Esophagus muscularis mucosa (tissue), 3 donors: ENCODE data around the gene ZNF101.

Source experiments
- POLR2AphosphoS5 ChIP-seq, 2 donors: sonication (generic); formaldehyde crosslinking; IDR thresholded peaks; one replicate each; pipeline ENCODE4 v1.6.1; 2017; ENCODE audit warnings: antibody characterized with exemption in 2 of 2
- TF ChIP-seq, protein P1 (sequence below), 3 experiments: fragments of 200-600 bp in 2 of 3; fragments of 450-650 bp in 1 of 3; sonication (generic) in 2 of 3; IDR thresholded peaks; one replicate each; pipeline ENCODE4 v1.5.1; 2017 to 2019; ENCODE audit warnings: antibody characterized with exemption in 3 of 3, mild to moderate bottlenecking in 2 of 3, moderate library complexity in 1 of 3

DNA sequence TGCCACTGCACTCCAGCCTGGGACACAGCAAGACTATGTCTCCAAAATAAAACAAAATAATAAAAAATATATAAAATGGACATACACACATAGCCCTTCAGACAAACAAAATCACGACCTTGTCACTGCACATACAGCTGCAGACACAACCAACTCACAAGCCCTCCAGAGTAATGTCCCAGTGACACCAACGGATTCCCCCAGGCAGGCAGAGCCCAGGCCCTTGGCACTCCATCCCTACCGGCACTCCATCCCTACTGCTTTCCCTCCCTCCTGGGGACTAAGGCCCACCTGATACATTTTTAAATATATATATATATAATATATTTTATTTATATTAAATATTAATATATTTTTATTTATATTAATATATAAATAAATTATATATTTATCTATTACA lies 18.5 kb downstream of the ZNF101 start:
- TF ChIP-seq, protein P1, sequence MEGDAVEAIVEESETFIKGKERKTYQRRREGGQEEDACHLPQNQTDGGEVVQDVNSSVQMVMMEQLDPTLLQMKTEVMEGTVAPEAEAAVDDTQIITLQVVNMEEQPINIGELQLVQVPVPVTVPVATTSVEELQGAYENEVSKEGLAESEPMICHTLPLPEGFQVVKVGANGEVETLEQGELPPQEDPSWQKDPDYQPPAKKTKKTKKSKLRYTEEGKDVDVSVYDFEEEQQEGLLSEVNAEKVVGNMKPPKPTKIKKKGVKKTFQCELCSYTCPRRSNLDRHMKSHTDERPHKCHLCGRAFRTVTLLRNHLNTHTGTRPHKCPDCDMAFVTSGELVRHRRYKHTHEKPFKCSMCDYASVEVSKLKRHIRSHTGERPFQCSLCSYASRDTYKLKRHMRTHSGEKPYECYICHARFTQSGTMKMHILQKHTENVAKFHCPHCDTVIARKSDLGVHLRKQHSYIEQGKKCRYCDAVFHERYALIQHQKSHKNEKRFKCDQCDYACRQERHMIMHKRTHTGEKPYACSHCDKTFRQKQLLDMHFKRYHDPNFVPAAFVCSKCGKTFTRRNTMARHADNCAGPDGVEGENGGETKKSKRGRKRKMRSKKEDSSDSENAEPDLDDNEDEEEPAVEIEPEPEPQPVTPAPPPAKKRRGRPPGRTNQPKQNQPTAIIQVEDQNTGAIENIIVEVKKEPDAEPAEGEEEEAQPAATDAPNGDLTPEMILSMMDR (IDR thresholded peaks at IDR 0.05): no peak
- TF ChIP-seq POLR2AphosphoS5 (IDR thresholded peaks at IDR 0.05): no peak
